HG03039 (cell line): ENCODE measurements around the gene ANAPC1.
A peak's percentile ranks its signal among the peaks of the same experiment; 100 is the strongest.
"Not testable (repeated sequence)": the region's sequence is repeated elsewhere in the genome, so short reads cannot be mapped to it uniquely, and the experiment has no call there.

Source experiments
- ATAC-seq: cut with Tn5 transposase; IDR thresholded peaks from one replicate; pipeline ENCODE4 v1.9.1; 2021; ENCODE audit warnings: mild to moderate bottlenecking, moderate library complexity; ENCODE audit not compliant: unreplicated experiment

ANAPC1 gene, protein sequence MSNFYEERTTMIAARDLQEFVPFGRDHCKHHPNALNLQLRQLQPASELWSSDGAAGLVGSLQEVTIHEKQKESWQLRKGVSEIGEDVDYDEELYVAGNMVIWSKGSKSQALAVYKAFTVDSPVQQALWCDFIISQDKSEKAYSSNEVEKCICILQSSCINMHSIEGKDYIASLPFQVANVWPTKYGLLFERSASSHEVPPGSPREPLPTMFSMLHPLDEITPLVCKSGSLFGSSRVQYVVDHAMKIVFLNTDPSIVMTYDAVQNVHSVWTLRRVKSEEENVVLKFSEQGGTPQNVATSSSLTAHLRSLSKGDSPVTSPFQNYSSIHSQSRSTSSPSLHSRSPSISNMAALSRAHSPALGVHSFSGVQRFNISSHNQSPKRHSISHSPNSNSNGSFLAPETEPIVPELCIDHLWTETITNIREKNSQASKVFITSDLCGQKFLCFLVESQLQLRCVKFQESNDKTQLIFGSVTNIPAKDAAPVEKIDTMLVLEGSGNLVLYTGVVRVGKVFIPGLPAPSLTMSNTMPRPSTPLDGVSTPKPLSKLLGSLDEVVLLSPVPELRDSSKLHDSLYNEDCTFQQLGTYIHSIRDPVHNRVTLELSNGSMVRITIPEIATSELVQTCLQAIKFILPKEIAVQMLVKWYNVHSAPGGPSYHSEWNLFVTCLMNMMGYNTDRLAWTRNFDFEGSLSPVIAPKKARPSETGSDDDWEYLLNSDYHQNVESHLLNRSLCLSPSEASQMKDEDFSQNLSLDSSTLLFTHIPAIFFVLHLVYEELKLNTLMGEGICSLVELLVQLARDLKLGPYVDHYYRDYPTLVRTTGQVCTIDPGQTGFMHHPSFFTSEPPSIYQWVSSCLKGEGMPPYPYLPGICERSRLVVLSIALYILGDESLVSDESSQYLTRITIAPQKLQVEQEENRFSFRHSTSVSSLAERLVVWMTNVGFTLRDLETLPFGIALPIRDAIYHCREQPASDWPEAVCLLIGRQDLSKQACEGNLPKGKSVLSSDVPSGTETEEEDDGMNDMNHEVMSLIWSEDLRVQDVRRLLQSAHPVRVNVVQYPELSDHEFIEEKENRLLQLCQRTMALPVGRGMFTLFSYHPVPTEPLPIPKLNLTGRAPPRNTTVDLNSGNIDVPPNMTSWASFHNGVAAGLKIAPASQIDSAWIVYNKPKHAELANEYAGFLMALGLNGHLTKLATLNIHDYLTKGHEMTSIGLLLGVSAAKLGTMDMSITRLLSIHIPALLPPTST (N-terminal part only)

DNA sequence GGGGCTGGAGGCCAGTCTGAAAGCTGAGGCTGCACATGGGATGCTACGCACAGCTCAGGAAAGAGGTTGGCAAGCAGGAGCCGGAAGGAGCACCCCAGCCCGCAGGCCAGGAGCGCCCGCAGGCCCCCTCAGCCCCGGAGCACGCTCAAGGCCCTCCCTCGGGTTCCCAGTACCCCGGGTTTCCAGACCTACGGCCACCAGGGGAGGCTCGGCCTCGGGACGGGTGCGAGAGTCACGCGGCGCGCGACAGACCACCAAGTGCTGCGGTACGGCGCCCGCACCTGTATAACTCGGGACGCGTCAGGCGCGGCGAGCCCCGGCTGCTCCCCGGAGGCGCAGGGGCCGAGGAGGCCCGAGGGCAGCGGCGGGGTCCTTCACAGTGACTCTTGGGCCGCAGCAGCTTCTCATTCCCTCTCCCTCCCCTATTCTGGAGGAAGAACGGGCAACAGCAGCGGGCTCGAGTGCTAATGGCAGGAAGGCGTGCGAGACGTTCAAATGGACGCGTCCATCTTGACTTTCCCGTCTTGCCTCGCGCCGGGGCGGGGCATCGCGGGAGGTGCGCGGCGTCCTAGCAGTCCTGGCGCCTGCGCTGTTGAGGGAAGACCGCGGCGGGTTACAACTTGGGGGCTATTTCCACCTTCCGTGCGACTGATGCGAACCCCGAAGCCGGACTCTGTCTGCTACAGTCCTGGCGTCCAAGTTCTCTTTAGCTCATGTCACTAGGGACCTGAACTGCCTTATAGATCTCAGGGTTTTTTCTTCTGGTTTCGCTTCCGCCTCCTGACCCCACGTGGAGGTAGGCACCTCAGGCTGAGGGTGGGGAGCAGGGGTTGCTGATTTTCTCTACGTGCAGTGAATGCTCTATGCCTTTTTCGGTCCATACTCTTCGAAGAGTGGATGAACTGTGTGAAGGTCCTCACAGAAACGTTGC, at the start of gene ANAPC1:
TSS of gene ANAPC1 (minus strand) at position 533 of the 931 bp plus-strand sequence. CDS start 3,368 bp downstream, outside the sequence.
- ATAC-seq = peak; percentile 85

DNA sequence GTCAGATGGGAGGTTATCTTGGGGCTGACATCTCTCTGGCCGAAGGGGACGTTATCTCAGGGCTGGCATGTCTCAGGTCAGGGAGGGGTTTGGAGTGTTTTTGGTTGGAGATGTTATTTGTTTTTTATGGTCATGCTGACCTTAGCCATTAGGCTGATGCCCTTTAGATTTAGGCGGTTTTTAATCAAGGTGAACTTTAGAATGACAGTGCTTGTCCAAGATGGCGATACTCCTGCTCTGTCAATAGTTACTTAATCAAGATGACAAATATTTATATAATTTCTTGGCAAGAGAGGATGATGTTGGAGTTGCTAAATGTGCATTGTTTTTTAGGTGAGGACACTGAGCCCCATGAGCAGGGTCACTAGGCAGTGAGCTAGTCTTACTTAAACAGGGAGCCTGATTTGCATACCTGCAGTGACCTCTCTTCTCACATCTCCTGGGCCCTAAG, 48.9 kb upstream of the ANAPC1 start:
- ATAC-seq = no peak

DNA sequence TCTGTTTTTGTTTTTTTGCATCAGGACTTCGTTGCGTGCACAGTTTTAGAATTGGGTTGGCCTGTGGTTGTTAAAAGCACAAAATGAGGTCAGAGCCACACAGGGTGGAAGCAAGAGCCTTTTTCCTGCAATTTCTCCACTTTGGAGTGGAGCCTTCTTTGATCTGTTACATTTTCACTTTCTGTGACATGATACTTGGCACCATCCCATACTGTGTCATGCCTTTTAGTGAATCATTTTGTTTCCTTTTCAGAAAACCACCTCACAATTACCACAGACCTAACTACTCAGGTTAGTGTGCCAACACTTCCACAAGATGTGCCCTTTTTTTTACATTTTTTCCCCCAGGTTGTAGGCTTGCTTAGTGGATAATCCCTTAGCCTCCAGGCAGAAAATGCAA, 46.9 kb upstream of the ANAPC1 start:
- no peak for ATAC-seq

DNA sequence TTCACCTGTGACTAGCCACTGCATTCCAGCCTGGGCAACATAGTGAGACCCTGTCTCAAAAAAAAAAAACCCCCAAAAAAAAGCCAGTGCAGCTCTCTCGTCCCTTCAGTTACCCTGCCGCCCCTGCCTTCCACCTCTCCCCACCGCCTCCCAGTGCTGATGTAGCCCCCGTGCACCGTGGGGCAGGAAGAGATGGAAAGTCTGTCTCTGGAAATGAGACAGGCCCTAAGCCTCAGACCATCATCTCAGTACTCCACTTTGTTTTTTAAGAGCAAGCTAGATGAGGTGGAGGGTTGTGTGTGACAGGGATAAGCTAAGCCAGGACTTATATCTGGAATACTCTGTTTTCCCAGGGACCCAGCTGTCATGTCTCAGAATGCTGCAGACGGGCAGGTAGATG, 46.4 kb upstream of the ANAPC1 start:
- ATAC-seq = no peak

- no peak for ATAC-seq
Measured at GRCh38 chr2:111927723-111928122, 43.7 kb upstream of the ANAPC1 start.

DNA sequence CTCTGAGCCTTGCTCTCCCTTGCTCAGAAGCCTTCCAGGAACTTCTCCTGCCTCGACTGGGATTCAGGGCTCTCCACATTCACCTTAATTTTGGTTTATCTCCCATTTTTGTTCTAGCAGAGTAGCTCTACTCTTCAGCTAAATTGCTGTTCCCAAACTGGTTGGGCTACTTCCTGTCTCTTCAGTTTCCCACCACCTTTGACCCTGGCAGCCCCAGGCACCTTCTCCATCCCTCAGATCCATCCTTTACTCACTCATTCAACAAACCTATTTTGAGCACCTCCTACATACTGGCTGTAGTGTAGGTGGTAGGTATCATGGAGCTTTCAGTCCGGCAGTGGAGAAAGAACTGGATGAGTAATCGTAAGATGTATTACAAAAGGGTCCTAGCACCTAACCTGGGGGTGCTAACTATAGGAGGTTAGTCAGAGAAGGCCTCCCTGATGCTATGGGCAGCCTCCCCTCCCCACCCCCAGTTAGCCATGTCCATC, 40.7 kb upstream of the ANAPC1 start:
- ATAC-seq = no peak

DNA sequence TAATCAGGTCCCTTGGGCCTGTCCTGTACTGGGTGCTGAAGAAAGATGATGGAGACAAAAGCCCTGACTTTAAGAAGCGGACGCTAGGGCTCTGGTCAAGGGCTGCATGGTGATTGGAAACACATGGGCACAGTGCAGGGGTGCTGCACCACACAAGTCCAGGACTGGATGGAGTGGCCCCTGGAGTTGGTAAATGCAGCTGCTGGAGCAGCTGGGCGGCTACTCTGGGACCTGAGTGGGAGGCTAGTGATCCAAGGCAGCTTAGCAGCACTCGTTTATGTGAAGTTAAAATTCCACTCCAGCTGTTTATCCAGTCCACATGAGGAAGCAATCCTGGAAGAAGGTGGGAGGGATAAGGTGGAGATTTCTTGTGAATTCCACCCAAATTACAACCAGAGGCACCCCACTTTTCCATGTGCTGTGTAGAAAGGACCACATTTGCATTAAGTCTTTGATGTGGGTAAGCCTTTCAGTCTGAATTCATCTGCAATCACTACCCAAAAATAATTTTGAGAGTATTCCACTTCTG, 39.3 kb upstream of the ANAPC1 start:
- ATAC-seq = no peak

GRCh38 chr2:111919794-111920608, 36.0 kb upstream of the ANAPC1 start:
- no peak for ATAC-seq

DNA sequence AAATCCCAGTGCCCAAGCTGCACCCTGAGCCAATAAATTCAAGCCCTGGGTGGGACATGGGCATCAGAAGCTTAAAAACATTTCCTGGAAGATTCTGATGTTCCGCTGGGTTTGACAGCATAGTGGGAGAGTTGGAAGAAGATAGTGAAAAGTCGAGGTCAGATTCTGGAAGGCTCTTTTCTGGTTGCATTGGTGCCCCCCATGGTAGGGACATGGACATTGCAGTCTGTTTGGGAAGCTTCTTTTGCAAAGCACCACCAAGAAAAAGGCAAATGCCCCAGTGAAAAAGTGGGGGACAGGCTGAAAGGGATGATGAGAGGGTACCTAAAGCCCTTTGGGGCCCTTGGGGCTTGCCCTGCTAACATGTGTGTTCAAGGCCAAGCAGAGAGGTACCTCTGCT, 35.4 kb upstream of the ANAPC1 start:
- ATAC-seq = no peak

- no peak for ATAC-seq
Measured at GRCh38 chr2:111918383-111918806, 34.4 kb upstream of the ANAPC1 start.

DNA sequence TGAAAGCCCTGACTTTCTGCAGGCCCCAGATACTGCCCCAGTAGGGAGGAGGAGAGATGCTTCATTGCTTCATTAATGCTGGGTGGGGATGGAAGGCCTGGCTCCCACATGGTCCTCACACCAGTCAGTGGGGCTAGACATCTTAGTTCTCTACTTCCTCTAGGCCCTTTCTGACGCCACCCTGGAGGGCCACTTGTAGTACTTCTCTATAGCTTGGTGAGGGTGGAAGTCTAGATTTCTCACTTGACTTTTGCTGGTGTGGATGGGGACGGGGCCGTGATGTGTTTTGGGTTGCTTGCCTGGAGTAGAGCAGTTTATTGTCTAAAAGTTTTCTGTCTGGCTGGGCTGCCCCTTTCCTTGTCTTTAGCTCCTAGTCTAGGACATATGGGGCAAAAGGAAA, 33.1 kb upstream of the ANAPC1 start:
- no peak for ATAC-seq

GRCh38 chr2:111912547-111912946, 28.6 kb upstream of the ANAPC1 start:
- ATAC-seq = no peak

GRCh38 chr2:111911295-111911977, 27.4 kb upstream of the ANAPC1 start:
- not testable (repeated sequence) for ATAC-seq

- no peak for ATAC-seq
Measured at GRCh38 chr2:111910609-111911277, 26.8 kb upstream of the ANAPC1 start.

DNA sequence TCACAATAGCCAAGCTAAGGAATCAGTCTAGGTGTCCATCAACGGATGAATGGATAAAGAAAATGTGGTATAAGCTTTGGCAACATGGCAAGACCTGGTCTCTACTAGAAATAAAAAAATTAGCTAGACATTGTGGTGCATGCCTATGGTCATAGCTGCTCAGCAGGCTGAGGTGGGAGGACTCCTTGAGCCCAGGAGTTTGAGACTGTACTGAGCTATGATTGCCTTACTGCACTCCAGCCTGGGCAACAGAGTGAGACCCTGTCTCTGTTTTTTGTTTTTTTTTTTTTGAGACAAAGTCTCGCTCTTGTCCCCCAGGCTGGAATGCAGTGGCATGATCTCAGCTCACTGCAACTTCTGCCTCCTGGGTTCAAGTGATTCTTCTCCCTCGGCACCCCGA, 26.0 kb upstream of the ANAPC1 start:
- not testable (repeated sequence) for ATAC-seq

DNA sequence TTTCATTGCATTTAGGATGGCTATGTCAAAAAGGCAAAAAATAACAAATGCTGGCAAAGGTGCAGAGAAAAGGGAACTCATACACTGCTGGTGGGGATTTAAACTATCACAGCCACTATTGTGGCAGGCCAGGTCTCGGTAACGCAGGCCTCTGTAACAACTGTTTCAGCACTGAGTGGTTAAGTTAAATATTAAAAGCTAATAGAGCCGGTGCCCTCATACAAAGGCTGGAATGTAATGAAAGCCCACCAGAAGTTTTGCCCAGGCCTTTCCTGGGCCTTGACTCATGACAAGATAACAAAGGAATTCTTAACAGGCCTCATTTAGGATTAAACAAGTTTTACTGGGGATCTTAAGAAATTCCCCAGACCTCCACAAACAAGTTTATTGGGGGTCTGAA, 25.1 kb upstream of the ANAPC1 start:
- ATAC-seq = no peak

GRCh38 chr2:111908578-111908977, 24.6 kb upstream of the ANAPC1 start:
- no peak for ATAC-seq
